HL-60 (cell line): ENCODE results near the gene MROH2A.

Experiments used
- GABPA ChIP-seq: IDR thresholded peaks from 2 replicates; pipeline ENCODE4 v1.6.1; 2012; ENCODE audit warnings: low read depth
- POLR2AphosphoS5 ChIP-seq: IDR thresholded peaks from 2 replicates; pipeline ENCODE4 v1.6.1; 2012; ENCODE audit warnings: low read depth
- SPI1 ChIP-seq: IDR thresholded peaks from 2 replicates; pipeline ENCODE4 v1.6.1; 2012; ENCODE audit warnings: low read depth, mild to moderate bottlenecking, borderline replicate concordance
- TF ChIP-seq, protein P1 (sequence below): IDR thresholded peaks from one replicate; pipeline ENCODE4 v1.5.1; 2011; ENCODE audit warnings: low read length, control low read depth, inconsistent platforms; ENCODE audit not compliant: insufficient read depth
- TF ChIP-seq, protein P2 (sequence below): IDR thresholded peaks from 2 replicates; pipeline ENCODE4 v1.6.1; 2012; ENCODE audit warnings: low read depth; ENCODE audit not compliant: insufficient replicate concordance

- no peak for TF ChIP-seq SPI1
- TF ChIP-seq, protein P1, sequence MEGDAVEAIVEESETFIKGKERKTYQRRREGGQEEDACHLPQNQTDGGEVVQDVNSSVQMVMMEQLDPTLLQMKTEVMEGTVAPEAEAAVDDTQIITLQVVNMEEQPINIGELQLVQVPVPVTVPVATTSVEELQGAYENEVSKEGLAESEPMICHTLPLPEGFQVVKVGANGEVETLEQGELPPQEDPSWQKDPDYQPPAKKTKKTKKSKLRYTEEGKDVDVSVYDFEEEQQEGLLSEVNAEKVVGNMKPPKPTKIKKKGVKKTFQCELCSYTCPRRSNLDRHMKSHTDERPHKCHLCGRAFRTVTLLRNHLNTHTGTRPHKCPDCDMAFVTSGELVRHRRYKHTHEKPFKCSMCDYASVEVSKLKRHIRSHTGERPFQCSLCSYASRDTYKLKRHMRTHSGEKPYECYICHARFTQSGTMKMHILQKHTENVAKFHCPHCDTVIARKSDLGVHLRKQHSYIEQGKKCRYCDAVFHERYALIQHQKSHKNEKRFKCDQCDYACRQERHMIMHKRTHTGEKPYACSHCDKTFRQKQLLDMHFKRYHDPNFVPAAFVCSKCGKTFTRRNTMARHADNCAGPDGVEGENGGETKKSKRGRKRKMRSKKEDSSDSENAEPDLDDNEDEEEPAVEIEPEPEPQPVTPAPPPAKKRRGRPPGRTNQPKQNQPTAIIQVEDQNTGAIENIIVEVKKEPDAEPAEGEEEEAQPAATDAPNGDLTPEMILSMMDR: no peak
- TF ChIP-seq POLR2AphosphoS5: no peak
- TF ChIP-seq, protein P2, sequence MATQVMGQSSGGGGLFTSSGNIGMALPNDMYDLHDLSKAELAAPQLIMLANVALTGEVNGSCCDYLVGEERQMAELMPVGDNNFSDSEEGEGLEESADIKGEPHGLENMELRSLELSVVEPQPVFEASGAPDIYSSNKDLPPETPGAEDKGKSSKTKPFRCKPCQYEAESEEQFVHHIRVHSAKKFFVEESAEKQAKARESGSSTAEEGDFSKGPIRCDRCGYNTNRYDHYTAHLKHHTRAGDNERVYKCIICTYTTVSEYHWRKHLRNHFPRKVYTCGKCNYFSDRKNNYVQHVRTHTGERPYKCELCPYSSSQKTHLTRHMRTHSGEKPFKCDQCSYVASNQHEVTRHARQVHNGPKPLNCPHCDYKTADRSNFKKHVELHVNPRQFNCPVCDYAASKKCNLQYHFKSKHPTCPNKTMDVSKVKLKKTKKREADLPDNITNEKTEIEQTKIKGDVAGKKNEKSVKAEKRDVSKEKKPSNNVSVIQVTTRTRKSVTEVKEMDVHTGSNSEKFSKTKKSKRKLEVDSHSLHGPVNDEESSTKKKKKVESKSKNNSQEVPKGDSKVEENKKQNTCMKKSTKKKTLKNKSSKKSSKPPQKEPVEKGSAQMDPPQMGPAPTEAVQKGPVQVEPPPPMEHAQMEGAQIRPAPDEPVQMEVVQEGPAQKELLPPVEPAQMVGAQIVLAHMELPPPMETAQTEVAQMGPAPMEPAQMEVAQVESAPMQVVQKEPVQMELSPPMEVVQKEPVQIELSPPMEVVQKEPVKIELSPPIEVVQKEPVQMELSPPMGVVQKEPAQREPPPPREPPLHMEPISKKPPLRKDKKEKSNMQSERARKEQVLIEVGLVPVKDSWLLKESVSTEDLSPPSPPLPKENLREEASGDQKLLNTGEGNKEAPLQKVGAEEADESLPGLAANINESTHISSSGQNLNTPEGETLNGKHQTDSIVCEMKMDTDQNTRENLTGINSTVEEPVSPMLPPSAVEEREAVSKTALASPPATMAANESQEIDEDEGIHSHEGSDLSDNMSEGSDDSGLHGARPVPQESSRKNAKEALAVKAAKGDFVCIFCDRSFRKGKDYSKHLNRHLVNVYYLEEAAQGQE: no peak
- no peak for TF ChIP-seq GABPA
These were observed 20.4 kb downstream of the MROH2A start for GRCh38 chr2:233798335-233799086.
